Left forelimb (tissue), 1 donor: Measurements from ENCODE around the gene FCAMR.
A peak's percentile ranks its signal among the peaks of the same experiment; 100 is the strongest.
"Not testable (repeated sequence)": the region's sequence is repeated elsewhere in the genome, so short reads cannot be mapped to it uniquely, and the experiment has no call there.

ENCODE experiments used
- DNase-seq: peaks from one replicate; pipeline ENCODE4 v3.0.0-alpha.2; 2018; ENCODE audit warnings: low spot score

The FCAMR gene

DNA sequence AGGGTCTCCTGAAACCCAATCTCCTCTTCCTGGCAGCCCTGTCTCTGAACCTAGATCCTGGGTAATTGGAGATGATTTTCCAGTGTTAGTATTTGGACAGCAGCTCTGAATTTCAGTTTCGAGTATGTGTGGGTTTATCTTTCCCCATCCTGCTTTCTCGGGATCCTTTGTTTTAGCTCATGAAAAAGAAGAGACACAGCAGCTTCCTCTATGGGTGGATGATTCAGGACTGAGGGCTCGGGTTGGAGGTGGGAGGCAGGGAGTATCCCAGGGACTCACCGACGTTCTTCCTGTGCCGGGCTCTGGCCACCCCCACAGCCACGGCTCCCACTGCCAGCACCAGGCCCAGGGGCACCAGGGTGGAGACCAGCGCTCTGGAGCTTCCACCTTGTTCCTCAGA lies 38.1 kb downstream of the FCAMR start:
- DNase-seq, result no peak

DNA sequence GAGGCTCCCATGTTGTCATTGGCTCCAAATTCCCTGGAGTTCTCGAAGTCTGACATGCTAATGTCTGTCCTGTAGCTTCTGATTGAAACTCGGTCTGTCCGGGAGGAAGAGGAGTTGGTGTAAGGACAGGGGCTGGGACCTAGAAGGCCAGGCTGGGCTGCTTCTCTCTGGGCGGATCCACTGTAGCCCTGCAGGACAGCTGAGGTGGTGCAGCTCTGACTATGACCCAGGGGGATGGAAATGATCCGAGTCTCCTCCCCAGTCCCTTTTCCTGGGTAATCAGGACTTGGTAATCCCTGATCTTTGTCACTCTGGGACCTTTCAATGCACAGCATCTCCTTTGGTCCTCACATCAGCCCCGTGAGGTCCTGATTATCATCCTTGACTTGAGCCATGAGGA lies 38.6 kb downstream of the FCAMR start:
- no peak for DNase-seq

DNA sequence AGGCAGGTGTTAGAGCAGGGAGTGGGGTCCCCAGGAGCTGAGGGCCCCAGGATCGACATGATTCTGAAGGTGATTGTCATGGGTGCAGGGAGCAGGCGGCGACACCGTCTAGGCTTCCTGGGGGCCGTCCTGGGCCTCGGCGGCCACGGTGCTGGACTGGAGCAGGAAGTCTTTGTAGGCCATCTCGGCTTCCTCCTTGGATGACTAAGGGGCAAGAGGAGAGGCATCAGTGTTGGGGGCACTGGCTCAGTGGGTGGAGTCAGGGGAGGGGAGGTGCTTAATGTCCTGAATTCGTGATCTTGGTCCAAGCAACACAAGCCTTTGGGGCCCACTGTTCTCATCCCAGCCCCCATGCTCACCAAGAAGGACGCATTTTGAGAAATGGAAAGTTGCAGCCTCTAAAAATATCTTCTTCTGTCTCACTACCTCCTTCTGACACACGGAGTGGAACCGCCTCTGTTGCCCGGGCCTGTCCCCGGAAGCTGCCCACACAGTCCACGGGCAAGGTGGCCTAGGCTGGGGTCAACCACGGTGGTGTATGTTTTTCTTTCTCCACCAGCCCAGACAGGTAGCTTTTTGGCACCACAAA lies 40.0 kb downstream of the FCAMR start:
- DNase-seq, result no peak

DNA sequence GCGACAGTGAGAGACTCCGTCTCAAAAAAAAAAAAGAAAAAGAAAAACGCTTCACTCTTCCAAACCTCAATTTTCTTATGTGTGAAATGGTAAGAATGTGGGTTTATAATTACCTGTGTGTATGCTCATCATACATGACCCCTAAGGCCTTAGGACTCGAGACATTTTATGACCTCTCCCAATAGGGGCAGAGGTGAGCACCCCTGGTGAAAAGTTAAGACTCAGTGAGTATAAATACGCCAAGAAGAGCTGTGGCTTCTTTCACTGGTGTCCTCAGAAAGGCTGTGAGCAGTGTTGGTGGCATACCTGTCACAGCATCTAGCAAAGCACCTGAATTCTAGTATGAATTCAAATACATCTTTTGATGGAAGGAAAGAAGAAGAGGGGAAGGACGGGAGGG lies 40.7 kb downstream of the FCAMR start:
- DNase-seq, result no peak

DNA sequence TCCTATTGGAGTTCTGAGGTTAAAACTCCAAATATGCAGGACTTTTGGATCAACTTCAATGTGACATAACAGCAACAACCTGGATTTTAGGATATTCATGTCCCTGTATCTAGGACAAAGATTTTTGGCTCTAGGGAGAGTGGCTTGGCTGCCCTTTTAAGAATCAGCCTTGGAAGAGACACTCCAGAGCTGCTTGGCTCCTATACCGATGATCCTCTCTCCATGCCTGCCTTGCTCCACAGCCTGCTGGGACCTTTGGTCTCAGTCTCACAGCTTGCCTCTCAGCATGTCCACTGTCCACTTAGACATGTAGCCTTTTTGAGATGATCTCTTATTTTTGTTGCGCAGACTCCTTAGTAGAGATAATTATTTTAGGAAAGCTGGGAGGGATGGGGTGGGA lies 44.0 kb downstream of the FCAMR start:
- DNase-seq, result no peak

DNA sequence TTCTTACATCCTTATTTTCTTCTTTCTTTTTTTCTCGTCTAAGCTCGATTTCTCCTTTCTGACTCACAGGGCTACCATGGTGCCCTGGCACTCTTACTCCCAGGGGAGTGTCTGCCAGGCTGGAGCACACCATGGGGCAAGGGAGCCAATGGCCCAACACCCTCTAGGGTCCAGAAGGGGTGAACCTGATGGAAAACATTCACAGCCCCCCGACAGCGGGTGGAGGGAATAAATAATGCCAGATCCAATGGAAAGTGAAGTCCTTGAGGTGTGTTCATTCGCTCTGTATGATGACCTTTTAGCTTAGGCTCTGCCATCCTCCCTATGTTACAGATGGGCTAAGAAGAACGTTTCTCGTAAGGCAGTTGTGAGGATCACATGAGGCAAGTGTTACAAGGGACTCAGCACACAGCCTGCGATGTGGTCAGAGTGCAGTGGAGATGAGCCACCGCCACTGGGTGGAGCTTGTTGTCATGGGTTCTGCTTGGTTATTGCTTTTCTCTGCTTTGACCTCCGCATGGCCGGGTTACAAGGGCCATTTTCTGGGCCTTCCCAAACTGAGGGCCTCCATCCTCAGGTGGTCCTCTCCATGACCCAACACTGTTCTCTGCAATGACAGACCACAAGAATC lies 45.0 kb downstream of the FCAMR start:
- DNase-seq, result no peak

DNA sequence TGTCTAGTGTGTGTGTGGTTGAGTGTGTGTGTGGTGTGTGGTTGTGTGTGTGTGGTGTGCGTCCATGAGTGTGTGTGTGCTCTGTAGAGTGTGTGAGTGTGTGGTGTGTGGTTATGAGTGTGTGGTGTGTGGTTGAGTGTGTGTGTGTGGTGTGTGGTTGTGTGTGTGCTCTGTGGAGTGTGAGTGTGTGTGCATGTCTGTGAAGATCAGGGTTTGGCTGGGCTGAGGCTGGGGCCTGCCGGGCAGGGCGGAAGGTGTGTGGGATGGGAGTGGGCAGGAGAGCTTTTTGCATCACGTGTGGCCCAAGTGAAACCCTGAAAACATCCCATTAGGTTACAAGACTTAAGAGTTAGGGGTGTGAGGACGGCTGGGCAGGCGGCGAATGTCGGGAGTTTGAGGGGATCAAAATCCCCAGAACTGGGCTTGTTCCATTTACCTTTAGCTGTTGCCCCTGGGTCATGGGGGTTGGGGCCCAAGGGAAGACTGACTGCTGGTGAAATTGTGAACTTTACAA lies 45.6 kb downstream of the FCAMR start:
- no peak for DNase-seq

DNA sequence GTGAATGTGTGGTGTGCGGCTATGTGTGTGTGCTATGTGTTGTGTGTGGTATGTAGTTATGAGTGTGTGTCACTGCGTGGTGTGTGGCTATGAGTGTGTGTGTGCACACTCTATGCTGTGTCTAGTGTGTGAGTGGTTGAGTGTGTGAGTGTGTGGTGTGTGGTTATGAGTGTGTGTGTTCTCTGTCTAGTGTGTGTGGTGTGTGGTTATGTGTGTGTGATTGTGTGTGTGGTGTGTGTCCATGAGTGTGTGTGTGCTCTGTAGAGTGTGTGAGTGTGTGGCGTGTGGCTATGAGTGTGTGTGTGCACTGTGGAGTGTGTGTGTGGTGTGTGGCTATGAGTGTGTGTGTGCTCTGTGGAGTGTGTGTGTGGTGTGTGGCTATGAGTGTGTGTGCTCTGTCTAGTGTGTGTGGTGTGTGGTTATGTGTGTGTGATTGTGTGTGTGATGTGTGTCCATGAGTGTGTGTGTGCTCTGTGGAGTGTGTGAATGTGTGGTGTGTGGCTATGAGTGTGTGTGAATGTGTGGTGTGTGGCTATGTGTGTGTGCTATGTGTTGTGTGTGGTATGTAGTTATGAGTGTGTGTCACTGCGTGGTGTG lies 46.2 kb downstream of the FCAMR start:
- DNase-seq, result not testable (repeated sequence)

DNA sequence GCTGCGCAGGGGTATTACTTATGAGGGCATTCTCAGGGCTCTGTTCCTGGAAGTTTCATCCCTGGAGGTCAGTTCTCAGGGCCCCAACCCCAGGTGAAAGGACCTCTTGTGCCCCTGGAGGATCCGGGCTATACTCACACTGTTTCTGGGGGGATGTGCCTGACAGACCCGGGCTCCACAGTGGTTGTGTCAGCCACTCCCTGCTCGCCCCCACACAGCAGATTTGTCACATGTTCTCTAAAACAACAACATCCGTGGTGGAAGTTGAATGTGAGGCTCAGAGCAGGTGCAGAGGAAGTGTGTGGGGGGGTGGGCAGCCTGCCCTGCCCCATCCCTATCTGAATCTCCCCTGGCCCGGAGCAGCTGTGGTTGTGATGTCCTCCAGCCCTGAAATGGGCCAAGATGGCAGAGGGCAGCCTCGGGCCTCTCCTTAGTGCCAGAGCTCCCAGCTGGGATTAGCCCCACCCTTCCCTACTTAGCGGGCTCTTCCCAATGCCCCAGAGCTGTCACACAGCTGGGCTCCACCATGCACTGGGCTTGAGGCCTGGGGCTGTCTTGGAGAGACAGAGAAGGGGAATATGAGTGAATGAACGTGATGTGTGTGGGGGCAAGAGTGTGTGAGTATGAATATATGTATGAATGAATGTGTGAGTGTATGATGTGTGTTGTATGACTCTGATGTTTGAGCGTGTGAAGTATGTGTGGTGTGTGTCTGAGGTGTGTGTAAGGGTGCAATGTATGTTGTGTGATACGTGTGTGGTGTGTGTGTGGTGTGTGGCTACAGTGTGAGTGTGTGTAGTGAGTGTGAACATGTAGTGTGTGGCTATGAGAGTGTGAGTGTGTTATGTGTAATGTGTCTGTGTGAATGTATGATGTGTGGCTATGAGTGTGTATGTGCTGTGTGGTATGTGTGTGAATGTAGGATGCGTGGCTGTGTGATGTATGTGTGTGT lies 47.0 kb downstream of the FCAMR start:
- no peak for DNase-seq

DNA sequence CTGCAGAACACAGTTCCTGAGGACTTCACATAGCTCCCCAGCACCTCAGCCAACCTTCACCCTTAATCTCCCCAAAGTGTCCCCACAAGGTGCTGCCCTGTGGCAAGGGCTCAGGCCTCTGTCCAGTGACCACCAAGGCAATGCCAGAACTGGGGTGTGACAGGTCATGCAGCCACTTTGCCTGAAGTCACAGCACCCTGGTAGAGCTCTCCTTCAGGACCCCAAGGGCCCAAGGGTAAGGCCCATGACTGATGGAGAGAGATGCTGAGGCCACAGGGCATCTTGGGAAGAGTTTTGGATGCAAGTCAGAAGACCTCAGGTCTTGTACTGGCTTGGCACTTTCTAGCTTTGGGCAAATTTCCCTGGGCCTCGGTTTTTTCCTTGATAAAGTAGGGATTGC lies 47.7 kb downstream of the FCAMR start:
- no peak for DNase-seq

DNA sequence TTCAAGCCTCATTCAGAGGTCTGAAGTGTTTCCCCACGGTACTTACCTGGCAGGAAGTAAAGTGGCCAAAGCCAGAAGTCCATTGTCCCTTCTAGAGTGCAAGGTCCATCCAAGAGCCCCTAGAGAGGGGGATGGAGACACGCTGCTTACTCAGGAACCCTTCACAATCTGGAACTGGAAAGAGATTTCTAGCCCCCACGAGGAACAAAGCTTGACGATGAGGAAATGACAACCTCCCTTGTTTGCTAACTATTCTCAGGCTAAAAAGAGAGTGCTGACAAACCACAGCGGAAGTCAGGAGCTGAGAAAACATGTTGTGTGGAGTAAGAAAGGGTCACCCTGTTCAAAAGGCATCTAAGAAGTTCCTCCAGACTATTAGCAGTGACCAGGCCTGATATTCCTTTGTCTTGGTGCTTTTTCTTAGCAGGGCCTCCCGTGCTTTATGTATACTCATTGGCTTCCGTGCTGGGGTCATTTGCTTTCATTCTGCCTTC lies 48.4 kb downstream of the FCAMR start, which contains the start of gene FCMR:
FCMR (minus strand) TSS at position 170 of the 494 bp plus-strand sequence; CDS start at position 83, 87 bp downstream.
- DNase-seq, result no peak

DNA sequence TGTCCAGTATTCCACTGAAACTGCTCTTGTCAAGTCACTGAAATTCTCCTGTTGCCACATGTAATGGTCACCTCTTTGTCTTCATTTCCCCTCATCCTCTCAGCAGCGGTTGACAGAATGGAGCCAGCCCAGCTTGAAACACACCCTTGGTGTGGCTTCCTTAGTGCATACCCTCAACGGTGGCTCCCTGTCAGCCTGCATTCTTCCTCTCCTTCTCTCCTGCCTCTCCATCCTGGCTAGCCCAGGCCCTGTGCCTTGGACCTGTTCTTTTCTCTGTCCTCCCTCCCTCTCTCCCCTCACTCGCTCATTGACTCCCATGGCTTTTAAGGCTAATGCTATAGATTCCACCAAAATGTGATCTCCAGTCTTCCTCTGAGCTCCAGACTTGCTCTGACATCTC lies 52.2 kb downstream of the FCAMR start:
- DNase-seq, result no peak

DNA sequence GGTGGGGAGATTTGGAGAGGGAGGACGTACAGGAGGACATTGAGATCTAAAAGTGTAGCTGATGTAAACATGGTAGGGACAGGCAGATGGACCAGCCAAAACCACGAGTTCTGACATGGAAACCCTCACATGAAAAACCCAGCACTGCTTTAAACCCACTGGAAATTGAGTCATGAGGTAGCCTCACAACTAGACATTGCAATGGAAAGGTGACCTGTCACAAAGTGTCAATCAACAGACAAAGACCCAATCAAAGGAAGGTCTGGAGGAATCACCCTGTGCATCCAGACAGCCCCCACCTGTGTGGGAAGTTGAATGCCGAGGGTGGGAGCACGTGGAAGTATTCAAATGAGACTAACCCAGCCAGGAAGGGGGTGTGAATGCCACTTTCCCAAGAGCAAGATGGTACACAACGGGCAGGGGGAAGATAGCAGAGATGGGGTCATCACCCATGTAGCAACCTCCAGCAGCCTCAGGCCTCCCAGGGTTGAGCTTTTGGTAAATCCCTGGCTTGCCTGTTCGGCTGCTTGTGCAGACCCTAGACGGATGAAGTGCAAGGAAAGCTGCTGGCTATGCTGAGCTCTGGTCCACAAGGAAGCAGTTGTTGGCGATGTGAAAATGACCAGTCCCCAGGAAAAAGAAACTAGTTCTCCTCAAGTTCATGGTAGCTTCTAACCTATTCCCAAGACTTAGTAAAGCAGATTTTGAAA lies 54.1 kb downstream of the FCAMR start:
- no peak for DNase-seq

DNA sequence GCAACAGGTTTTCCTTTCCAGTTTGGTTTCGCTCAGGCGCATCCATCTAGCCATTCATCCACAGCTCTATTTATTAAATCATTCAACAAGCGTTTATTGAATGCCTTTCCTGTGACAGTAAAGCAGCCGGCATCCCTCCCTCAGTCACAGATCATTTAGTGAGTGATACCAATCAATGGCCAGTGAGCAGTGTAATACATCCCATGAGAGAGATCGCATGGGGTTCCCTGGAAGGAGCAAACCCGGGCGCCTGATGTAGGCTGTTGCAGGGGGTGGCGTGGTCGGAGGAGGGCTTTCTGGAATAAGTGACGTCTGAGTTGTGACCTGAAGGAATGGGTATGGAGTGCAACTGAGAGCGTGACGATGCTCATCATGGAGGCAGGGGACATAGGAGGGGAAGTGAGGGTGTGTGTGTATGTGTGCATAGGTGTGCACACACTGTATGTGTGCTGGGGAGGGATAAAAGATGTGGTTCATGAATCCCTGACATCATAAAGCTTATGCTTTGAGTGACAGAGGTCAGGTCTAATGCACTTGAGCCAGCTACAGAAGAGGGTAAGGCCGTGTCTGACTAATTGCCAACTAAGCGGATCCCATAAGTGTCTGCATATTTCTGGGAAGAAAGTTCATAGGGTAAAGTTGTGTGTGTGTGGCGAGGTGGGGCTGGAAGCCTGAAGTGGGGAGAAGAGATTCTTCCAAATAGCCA lies 55.1 kb downstream of the FCAMR start:
- no peak for DNase-seq

DNA sequence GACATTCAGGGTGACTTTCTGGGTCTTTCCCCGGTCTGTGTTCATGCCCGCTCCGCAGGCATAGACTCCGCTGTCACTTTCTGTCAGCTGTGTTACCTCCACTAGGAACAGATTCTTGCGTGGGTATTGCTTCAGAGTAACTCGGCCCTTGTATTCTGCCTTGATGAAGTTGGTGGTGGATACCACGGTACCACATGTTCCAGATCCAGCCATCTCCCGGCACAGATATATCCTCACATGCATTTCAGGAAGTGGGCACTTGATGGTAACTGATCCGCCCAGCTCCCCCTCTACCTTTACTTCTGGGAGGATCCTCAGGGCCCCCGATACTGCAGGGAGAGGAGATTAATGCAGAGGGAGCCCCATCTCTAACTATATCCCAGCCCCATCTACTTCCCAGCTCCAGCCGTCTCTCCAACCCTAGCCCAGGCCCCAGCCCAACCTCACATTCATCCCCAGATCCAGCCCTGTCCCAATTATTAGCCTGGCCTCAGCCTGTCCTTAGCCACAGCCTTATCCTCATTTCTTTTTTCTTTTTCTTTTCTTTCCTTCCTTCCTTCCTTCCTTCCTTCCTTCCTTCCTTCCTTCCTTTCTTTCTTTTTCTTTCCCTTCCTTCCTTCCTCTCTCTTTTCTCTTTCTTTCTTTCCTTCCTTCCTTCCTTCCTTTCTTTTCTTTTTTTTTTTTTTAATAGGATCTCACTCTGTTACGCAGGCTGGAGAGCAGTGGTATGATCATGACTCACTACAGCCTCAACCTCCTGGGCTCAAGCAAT lies 56.3 kb downstream of the FCAMR start:
- no peak for DNase-seq

DNA sequence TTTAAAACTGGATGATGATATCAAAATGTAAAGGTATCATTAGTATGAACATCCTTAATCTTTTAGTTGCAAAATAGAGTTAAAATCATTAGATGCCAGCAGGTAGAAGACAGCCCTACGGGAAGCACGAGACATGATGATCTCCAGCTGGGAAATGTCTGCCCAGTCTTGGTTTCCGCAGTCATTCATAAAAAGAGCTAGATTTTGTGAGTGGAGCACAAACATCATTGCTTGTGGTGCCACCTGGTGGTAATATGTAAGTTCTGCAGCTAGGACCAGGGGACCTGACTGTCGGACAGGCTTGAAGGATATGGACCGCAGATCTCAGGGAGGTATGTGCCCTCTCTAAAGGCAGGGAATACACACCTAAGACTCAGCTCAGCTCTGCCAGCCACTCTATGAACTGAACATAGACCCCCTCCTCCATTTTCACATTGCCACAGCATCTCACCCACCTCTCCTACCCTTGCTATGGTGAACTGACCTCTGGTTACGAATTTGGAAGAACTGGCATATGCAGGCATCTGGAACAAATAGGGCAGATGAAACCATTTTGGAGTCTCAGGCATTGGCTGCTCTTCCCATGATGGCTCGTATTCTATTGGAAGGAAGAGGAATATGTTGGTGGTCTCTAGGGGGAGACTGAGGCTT lies 57.7 kb downstream of the FCAMR start:
- DNase-seq, result peak; percentile 75

DNA sequence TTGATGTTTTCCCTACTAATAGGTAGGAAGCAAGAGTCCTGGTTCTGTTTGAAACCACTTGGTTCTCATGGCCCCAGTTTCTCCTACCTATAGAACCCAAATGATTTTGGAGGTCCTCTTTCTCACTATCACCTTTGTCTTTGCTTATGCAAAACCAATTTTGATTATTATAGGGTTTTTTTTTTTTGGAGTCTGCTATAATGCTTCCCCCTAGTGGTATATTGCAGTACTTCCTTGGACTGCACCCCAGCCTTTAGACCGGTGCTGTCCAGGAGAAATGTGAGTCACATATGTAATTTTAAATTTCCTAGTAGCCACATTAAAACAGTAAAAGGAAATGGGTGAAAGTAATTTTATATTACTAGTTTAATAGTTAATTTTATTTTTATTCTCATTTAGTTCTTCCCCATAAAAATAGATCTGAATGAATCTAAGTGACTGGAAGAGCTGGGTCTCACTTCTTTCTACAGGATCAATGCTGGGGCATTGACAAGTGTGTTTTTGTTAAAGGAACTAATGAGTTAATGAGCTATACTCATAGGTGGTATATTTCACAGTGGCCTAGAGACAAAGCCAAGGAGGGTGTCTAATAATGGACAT lies 59.1 kb downstream of the FCAMR start:
- DNase-seq, result no peak

DNA sequence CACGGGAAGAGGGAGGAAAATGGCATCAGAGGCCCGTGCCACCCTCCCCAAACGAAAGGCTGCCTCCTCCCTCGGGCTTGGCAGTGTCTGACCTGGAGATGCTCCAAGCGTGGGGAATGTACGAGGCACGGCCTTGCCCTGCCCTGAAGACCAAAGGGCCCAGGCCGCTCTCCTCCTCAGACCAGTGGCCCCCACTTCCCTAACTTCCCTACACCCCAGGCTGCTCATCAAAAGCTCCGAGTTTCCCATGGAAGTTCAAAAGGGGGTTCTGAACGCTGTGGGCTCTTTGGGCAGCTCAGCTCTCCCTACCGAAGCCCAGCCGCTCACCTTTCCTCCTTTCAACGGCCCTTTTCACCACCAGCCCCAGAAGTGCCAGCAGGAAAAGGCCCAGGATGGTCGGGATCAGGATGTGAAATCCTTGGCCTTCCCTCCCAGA lies 60.4 kb downstream of the FCAMR start:
- no peak for DNase-seq
